ENCODE data around the gene LMBRD1.

DNA sequence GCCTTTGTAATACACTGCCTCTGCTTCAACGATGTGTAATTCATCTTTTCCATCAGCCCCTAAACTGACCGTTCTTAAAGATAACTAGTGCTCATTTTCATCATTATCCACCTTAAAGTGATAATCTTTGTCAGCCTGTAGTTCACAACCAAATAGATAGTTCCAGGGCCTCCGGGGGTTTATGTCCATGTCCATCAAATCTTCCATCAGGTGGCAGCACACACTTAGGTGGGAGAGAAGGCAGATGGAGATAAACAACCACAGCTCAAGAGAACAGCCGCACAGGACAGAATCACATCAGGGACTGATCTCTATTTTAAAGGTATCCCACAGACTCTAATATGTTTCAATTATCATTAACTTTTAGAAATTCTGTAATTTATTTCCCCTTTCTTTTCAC, 90.9 kb downstream of the LMBRD1 start:
- TF ChIP-seq, protein P1, sequence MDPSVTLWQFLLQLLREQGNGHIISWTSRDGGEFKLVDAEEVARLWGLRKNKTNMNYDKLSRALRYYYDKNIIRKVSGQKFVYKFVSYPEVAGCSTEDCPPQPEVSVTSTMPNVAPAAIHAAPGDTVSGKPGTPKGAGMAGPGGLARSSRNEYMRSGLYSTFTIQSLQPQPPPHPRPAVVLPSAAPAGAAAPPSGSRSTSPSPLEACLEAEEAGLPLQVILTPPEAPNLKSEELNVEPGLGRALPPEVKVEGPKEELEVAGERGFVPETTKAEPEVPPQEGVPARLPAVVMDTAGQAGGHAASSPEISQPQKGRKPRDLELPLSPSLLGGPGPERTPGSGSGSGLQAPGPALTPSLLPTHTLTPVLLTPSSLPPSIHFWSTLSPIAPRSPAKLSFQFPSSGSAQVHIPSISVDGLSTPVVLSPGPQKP (IDR thresholded peaks at IDR 0.05; ENCODE audit: low read depth, low read length): no peak
- TF ChIP-seq, protein P2, sequence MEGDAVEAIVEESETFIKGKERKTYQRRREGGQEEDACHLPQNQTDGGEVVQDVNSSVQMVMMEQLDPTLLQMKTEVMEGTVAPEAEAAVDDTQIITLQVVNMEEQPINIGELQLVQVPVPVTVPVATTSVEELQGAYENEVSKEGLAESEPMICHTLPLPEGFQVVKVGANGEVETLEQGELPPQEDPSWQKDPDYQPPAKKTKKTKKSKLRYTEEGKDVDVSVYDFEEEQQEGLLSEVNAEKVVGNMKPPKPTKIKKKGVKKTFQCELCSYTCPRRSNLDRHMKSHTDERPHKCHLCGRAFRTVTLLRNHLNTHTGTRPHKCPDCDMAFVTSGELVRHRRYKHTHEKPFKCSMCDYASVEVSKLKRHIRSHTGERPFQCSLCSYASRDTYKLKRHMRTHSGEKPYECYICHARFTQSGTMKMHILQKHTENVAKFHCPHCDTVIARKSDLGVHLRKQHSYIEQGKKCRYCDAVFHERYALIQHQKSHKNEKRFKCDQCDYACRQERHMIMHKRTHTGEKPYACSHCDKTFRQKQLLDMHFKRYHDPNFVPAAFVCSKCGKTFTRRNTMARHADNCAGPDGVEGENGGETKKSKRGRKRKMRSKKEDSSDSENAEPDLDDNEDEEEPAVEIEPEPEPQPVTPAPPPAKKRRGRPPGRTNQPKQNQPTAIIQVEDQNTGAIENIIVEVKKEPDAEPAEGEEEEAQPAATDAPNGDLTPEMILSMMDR (IDR thresholded peaks at IDR 0.05): no peak; the same call in 2 of the 3 replicates
